Measurements from ENCODE around the gene CEP63.

DNA sequence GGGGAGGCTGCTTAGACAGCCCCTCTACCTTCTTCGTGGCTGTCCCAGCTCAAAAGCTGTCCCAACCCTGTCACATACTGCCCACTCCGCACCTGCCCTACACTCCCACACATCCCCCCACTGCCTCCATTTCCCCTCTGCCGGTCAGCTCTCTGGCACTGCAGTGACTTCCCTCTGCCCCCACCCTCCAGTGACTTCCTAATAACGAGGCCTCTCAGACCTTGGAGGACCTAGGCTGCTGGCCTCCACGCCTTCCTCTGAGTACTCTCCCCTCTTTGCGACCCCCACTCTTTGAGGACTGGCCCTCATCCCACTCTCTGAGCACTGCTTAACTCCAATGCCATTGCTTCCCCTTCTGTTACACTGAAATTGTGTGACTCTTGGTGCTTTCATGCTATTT lies 119.7 kb downstream of the CEP63 start:
- TF ChIP-seq POLR2A (IDR thresholded peaks at IDR 0.05; ENCODE audit: low read length): no peak
- TF ChIP-seq GATA1 (IDR thresholded peaks at IDR 0.05; ENCODE audit: low read depth, low read length): no peak

All from erythroblast (primary cell).